Fibroblast of pulmonary artery (primary cell): Measurements from ENCODE around the gene DLX3.

Experiments
- DNase-seq: peaks from one replicate; pipeline ENCODE4 v3.0.0-alpha.2; 2010; ENCODE audit warnings: low read depth
- H3K4me3 ChIP-seq: replicated peaks from 2 replicates; pipeline ENCODE4 v1.5.1; 2011; ENCODE audit warnings: low read depth, mild to moderate bottlenecking, control low read depth, low read length, moderate library complexity
- CTCF ChIP-seq: IDR thresholded peaks from 2 replicates; pipeline ENCODE4 v1.5.1; 2011; ENCODE audit warnings: mild to moderate bottlenecking, control low read depth, low read length, inconsistent platforms; ENCODE audit errors: missing control alignments

DLX3 gene

GRCh38 chr17:49972486-49973270, 22.3 kb downstream of the DLX3 start:
- no peak for TF ChIP-seq CTCF
- H3K4me3 ChIP-seq = no peak overlapping the region
- DNase-seq = no peak

- DNase-seq = no peak
- no peak for TF ChIP-seq CTCF
- no peak overlapping the region for H3K4me3 ChIP-seq
Measured at GRCh38 chr17:49971848-49972485, 23.1 kb downstream of the DLX3 start.

- no peak for TF ChIP-seq CTCF
- DNase-seq = no peak
- no peak overlapping the region for H3K4me3 ChIP-seq
Measured at GRCh38 chr17:49971199-49971847, 23.7 kb downstream of the DLX3 start.

GRCh38 chr17:49970498-49970897, 24.5 kb downstream of the DLX3 start:
- no peak for DNase-seq
- H3K4me3 ChIP-seq = no peak overlapping the region
- TF ChIP-seq CTCF = no peak

GRCh38 chr17:49969795-49970389, 25.1 kb downstream of the DLX3 start:
- TF ChIP-seq CTCF = no peak
- no peak for DNase-seq
- no peak overlapping the region for H3K4me3 ChIP-seq

GRCh38 chr17:49969134-49969759, 25.8 kb downstream of the DLX3 start, which contains the start of gene DLX4:
Gene DLX4, plus strand, starts transcription at chr17:49969190. Its CDS starts 279 bp downstream, at chr17:49969469.
- no peak for DNase-seq
- no peak for TF ChIP-seq CTCF
- H3K4me3 ChIP-seq = peak within 1 kb of the TSS; percentile 42
